ENCODE measurements around the gene SCFD2.

GRCh38 chr4:53234111-53234510 lies 131.8 kb downstream of the SCFD2 start:
- TF ChIP-seq CTCF (conservative IDR thresholded peaks at IDR 0.05) (no peak), EZH2 (IDR thresholded peaks at IDR 0.05; ENCODE audit: low read depth) (no peak)

Data from PC-9 (cell line).